Thyroid gland (tissue), 4 donors: ENCODE results near the gene SLC6A12. TPM values are rescaled to one million over a fixed set of nuclear protein-coding genes. Genes with fewer than 3 reads are reported as not detected.
A peak's percentile ranks its signal among the peaks of the same experiment; 100 is the strongest.

Experiments used
- DNase-seq, 2 donors: peaks; one replicate each; pipeline ENCODE4 v3.0.0-alpha.2; 2019
- H3K27ac ChIP-seq, 3 donors: fragments of 200-600 bp; sonication (generic); 1 replicate in 2 of 3; 2 replicates in 1 of 3; pipeline ENCODE4 v1.5.1; 2016 to 2019; ENCODE audit warnings: mild to moderate bottlenecking in 1 of 3, moderate library complexity in 1 of 3
- H3K27me3 ChIP-seq: fragments of 200-600 bp; sonication (generic); one replicate; pipeline ENCODE4 v1.5.1; 2019
- H3K36me3 ChIP-seq, 2 donors: fragments of 200-600 bp; sonication (generic); one replicate each; pipeline ENCODE4 v1.5.1; 2016 to 2019
- H3K4me1 ChIP-seq, 2 donors: fragments of 200-600 bp; sonication (generic); one replicate each; pipeline ENCODE4 v1.5.1; 2017 to 2019
- H3K4me3 ChIP-seq, 3 donors: fragments of 200-600 bp; sonication (generic); replicated peaks in 1 of 3; 1 replicate in 2 of 3; 2 replicates in 1 of 3; pipeline ENCODE4 v1.5.1; 2016; ENCODE audit warnings: mild to moderate bottlenecking in 1 of 3
- H3K9me3 ChIP-seq: fragments of 200-600 bp; sonication (generic); one replicate; pipeline ENCODE4 v1.5.1; 2017
- CTCF ChIP-seq, 6 experiments: fragments of 200-600 bp in 3 of 6; fragments of 450-650 bp in 3 of 6; sonication (generic) in 3 of 6; IDR thresholded peaks; one replicate each; pipeline ENCODE4 v1.5.1; 2016 to 2019; ENCODE audit warnings: antibody characterized with exemption in 6 of 6, mild to moderate bottlenecking in 2 of 6, inconsistent platforms in 1 of 6, moderate library complexity in 1 of 6
- POLR2A ChIP-seq, 2 donors: fragments of 450-650 bp; IDR thresholded peaks; one replicate each; pipeline ENCODE4 v1.6.1; 2017; ENCODE audit warnings: antibody characterized with exemption in 2 of 2, mild to moderate bottlenecking in 2 of 2, moderate library complexity in 1 of 2
- WGBS, 2 donors: methylation state at CpG; one replicate each; pipeline ENCODE4 v1.1.5; 2017; 5-methylcytosine and 5-hydroxymethylcytosine counted together
- intact Hi-C: fragments of 100-400 bp; cut with DNase I; formaldehyde crosslinking; loops from one replicate; pipeline ENCODE4 v1.15.1; 2023
- total RNA-seq, 4 donors: library from RNA; depleted of rRNA; stranded (reverse); fragments of >200 nt; gene quantifications; one replicate each; pipeline ENCODE4 v1.2.3, GENCODE V29; 2016

SLC6A12 gene
- total RNA-seq, 4 donors from 2014 or later = 9.4 to 27.7 (median 18.3) TPM

GRCh38 chr12:177336-177979, 36.5 kb downstream of the SLC6A12 start:
- intact Hi-C loops = no loop called here
- H3K27ac ChIP-seq = peak overlapping the region in 1 of 3 donors; percentile 79
- H3K27me3 ChIP-seq = no peaks in the 10 kb centered on the region
- no peak overlapping the region for H3K4me3 ChIP-seq
- DNase-seq = no peak
- TF ChIP-seq POLR2A (IDR thresholded peaks at IDR 0.05) (no peak), CTCF (IDR thresholded peaks at IDR 0.05) (no peak)
- peaks cover 8 to 60% of the 10 kb centered on the region in 2 donors for H3K4me1 ChIP-seq
- WGBS, 2 donors = 36 to 71% methylated on average over 3 to 4 of the region's 11 CpGs
- H3K9me3 ChIP-seq = no peaks in the 10 kb centered on the region
- no peaks in the 10 kb centered on the region for H3K36me3 ChIP-seq

- TF ChIP-seq CTCF (IDR thresholded peaks at IDR 0.05) (no peak), POLR2A (IDR thresholded peaks at IDR 0.05) (no peak)
- intact Hi-C loops = no loop called here
- WGBS, 2 donors = 39 to 43% methylated on average over 13 to 14 of the region's 16 CpGs
- H3K36me3 ChIP-seq = no peaks in the 10 kb centered on the region
- H3K27ac ChIP-seq = peak overlapping the region; percentile 59 to 79 (median 64)
- H3K4me1 ChIP-seq = peaks cover 8 to 60% of the 10 kb centered on the region in 2 donors
- H3K9me3 ChIP-seq = no peaks in the 10 kb centered on the region
- DNase-seq = peak; percentile 75 to 77
- no peak overlapping the region for H3K4me3 ChIP-seq
- H3K27me3 ChIP-seq = no peaks in the 10 kb centered on the region
Measured at GRCh38 chr12:176321-177181, 37.4 kb downstream of the SLC6A12 start.

GRCh38 chr12:175759-176158, 38.2 kb downstream of the SLC6A12 start:
- Histone ChIP-seq H3K4me3 (no peak overlapping the region), H3K4me1 (peaks cover 8 to 60% of the 10 kb centered on the region in 2 donors), H3K36me3 (no peaks in the 10 kb centered on the region), H3K27ac (peak overlapping the region in 2 of 3 donors; percentile 64 to 79), H3K27me3 (no peaks in the 10 kb centered on the region), H3K9me3 (no peaks in the 10 kb centered on the region)
- no peak for TF ChIP-seq POLR2A (IDR thresholded peaks at IDR 0.05)
- TF ChIP-seq CTCF (IDR thresholded peaks at IDR 0.05) = no peak
- intact Hi-C loops = no loop called here
- WGBS, 2 donors = 82 to 89% methylated on average over 15 to 16 of the region's 16 CpGs
- DNase-seq = no peak

- peak; percentile 89 for DNase-seq
Measured at GRCh38 chr12:175250-175649, 38.7 kb downstream of the SLC6A12 start.

More at GRCh38 chr12:175250-175649, 38.7 kb downstream of the SLC6A12 start:
- no peaks in the 10 kb centered on the region for H3K9me3 ChIP-seq
- TF ChIP-seq POLR2A (IDR thresholded peaks at IDR 0.05) (no peak), CTCF (IDR thresholded peaks at IDR 0.05) (no peak)
- H3K27me3 ChIP-seq = no peaks in the 10 kb centered on the region
- 10 to 17% methylated on average over 4 to 10 of the region's 10 CpGs for WGBS, 2 donors
- no peak overlapping the region for H3K4me3 ChIP-seq
- no peaks in the 10 kb centered on the region for H3K36me3 ChIP-seq
- peak overlapping the region in 1 of 3 donors; percentile 79 for H3K27ac ChIP-seq
- peaks cover 8 to 57% of the 10 kb centered on the region in 2 donors for H3K4me1 ChIP-seq
- intact Hi-C loops = no loop called here
